Measurements from ENCODE around the gene NLK. TPM values are rescaled to one million over a fixed set of nuclear protein-coding genes. Genes with fewer than 3 reads are reported as not detected.

The NLK gene
- total RNA-seq, 1 experiment from 2014 or later, result 31.8 TPM

DNA sequence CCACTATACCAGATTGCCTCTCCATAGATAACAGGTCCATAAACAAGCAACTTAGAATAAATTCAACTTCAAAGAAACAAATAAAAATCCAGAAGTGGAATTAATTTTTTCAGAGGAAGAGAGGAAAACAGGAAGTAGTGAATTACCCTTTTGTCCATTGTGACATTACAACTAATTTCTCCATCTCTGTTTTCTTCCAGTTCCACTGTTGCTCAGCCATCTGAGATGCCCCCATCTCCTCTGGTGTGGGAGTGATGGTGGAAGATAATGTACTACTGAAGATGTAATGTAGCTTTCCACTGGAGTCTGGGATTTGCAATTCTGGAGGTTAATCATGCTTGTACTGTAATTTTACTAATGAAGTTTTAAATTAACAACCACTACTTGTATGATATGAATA is 151.9 kb downstream of the NLK start:
- peaks cover 2 to 11% of the 10 kb centered on the region in 2 experiments for H3K4me1 Mint-ChIP-seq
- Histone ChIP-seq H3K27me3 (ENCODE audit: insufficient read depth, low read length) (no peaks in the 10 kb centered on the region), H3K4me2 (ENCODE audit: insufficient read depth, insufficient read length, low read length) (no peak overlapping the region), H3K4ac (ENCODE audit: low read depth, low read length) (no peak overlapping the region), H3K14ac (ENCODE audit: insufficient read depth, low read length) (no peak overlapping the region), H3K9ac (ENCODE audit: extremely low read depth, insufficient read length, low read length) (no peak overlapping the region), H3K23me2 (ENCODE audit: insufficient read length, low read depth, low read length, poor library complexity, severe bottlenecking) (no peaks in the 10 kb centered on the region), H3K79me2 (ENCODE audit: insufficient read depth, low read length) (no peaks in the 10 kb centered on the region), H3K4me1 (ENCODE audit: insufficient read depth, low read length) (no peaks in the 10 kb centered on the region), H4K20me1 (ENCODE audit: control insufficient read depth, insufficient read depth, insufficient read length) (no peaks in the 10 kb centered on the region), H4K5ac (ENCODE audit: insufficient read length, low read depth, low read length) (no peak overlapping the region), H3K27ac (ENCODE audit: insufficient read length, low read depth, low read length) (no peak overlapping the region), H2AK5ac (ENCODE audit: insufficient read length, low read length) (no peak overlapping the region), H2BK20ac (ENCODE audit: low read depth, low read length, poor library complexity, severe bottlenecking) (no peak overlapping the region), H3K56ac (ENCODE audit: insufficient read length, low read depth, low read length) (no peak overlapping the region), H3K9me3 (ENCODE audit: control insufficient read depth, low read depth, low read length) (no peaks in the 10 kb centered on the region), H3K23ac (ENCODE audit: insufficient read length, low read depth, low read length) (no peak overlapping the region), H2AFZ (ENCODE audit: low read length) (no peak overlapping the region), H4K8ac (replicated peaks; ENCODE audit: insufficient read length, low read depth, low read length) (no peak overlapping the region), H2BK12ac (ENCODE audit: insufficient read length, low read depth, low read length) (no peak overlapping the region), H2BK15ac (ENCODE audit: low read depth, low read length) (no peak overlapping the region), H2BK5ac (ENCODE audit: insufficient read length, low read length) (no peak overlapping the region), H3K18ac (ENCODE audit: insufficient read length, low read depth, low read length) (no peak overlapping the region), H3T11ph (ENCODE audit: low read length) (no peak overlapping the region), H2BK120ac (ENCODE audit: low read depth, low read length, poor library complexity, severe bottlenecking) (no peak overlapping the region), H3K79me1 (ENCODE audit: insufficient read depth, low read depth, low read length, poor library complexity, severe bottlenecking) (no peaks in the 10 kb centered on the region), H4K91ac (ENCODE audit: insufficient read length, low read depth, low read length) (no peak overlapping the region)
- H3K9me3 Mint-ChIP-seq, result no peaks in the 10 kb centered on the region
- no peak overlapping the region for H3K4me3 Mint-ChIP-seq
- H3K27me3 Mint-ChIP-seq (ENCODE audit: low read depth), result no peaks in the 10 kb centered on the region
- peaks cover 2 to 41% (median 27%) of the 10 kb centered on the region in 3 experiments; a peak in 6 of 7 replicates for H3K36me3 Mint-ChIP-seq (ENCODE audit: insufficient read depth in 1 of 3, low read depth in 3 of 3)
- TF ChIP-seq, protein P1, sequence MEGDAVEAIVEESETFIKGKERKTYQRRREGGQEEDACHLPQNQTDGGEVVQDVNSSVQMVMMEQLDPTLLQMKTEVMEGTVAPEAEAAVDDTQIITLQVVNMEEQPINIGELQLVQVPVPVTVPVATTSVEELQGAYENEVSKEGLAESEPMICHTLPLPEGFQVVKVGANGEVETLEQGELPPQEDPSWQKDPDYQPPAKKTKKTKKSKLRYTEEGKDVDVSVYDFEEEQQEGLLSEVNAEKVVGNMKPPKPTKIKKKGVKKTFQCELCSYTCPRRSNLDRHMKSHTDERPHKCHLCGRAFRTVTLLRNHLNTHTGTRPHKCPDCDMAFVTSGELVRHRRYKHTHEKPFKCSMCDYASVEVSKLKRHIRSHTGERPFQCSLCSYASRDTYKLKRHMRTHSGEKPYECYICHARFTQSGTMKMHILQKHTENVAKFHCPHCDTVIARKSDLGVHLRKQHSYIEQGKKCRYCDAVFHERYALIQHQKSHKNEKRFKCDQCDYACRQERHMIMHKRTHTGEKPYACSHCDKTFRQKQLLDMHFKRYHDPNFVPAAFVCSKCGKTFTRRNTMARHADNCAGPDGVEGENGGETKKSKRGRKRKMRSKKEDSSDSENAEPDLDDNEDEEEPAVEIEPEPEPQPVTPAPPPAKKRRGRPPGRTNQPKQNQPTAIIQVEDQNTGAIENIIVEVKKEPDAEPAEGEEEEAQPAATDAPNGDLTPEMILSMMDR (conservative IDR thresholded peaks at IDR 0.05), result no peak
- no peak overlapping the region for H3K27ac Mint-ChIP-seq
- no peak for DNase-seq

Measured in H9 (cell line).